Endothelial cell of umbilical vein (primary cell): ENCODE results near the gene SH3BGRL3. TPM values are rescaled to one million over a fixed set of nuclear protein-coding genes. Genes with fewer than 3 reads are reported as not detected.

ENCODE experiments used
- BruUV-seq: library from RNA; stranded (reverse); fragments of 400-500 nt; replicated peaks from 2 replicates; lab custom pipeline; 2021; lab: Mats Ljungman, UMichigan
- CTCF ChIA-PET: fragments of 300-600, 350-600 bp; sonication (Branson Sonifier 250); formaldehyde crosslinking; loops from one replicate; lab custom pipeline; 2021; ENCODE audit warnings: antibody characterized with exemption, inconsistent platforms; lab: Charles Lee
- POLR2A ChIA-PET: fragments of 300-600, 350-600 bp; sonication (Branson Sonifier 250); formaldehyde crosslinking; loops from one replicate; lab custom pipeline; 2021; ENCODE audit warnings: antibody characterized with exemption, inconsistent platforms; lab: Charles Lee
- DNase-seq: peaks from one replicate; pipeline ENCODE4 v3.0.0-alpha.2; 2011; ENCODE audit warnings: low read depth, low spot score
- FAIRE-seq: peaks from 2 replicates; lab custom pipeline; 2011; peaks lifted over from hg19 to GRCh38; lab: Jason Lieb, UNC
- H2AFZ ChIP-seq: 2 replicates; pipeline ENCODE4 v1.6.0; 2012; ENCODE audit warnings: low read depth, low read length, control low read depth, inconsistent platforms
- H3K27ac ChIP-seq: 2 replicates; pipeline ENCODE4 v1.5.1; 2011; ENCODE audit warnings: low read depth, mild to moderate bottlenecking, control low read depth, low read length, moderate library complexity; ENCODE audit not compliant: insufficient read depth
- H3K27me3 ChIP-seq, 2 experiments: 2 replicates each; pipeline versions ENCODE4 v1.6.0 to v1.6.1; 2011; ENCODE audit warnings: low read length in 2 of 2, mixed read lengths in 1 of 2; ENCODE audit not compliant: control insufficient read depth in 2 of 2, insufficient read depth in 2 of 2
- H3K36me3 ChIP-seq, 2 experiments: 2 replicates in 1 of 2; 3 replicates in 1 of 2; pipeline ENCODE4 v1.5.1; 2011; ENCODE audit warnings: low read length in 2 of 2, mild to moderate bottlenecking in 1 of 2, moderate library complexity in 1 of 2; ENCODE audit not compliant: control insufficient read depth in 2 of 2, insufficient read depth in 2 of 2; ENCODE audit errors: extremely low read depth in 1 of 2
- H3K4me1 ChIP-seq: 3 replicates; pipeline ENCODE4 v1.5.1; 2011; ENCODE audit warnings: mild to moderate bottlenecking, low read length; ENCODE audit not compliant: control insufficient read depth, insufficient read depth; ENCODE audit errors: extremely low read depth
- H3K4me2 ChIP-seq: 2 replicates; pipeline ENCODE4 v1.6.1; 2011; ENCODE audit warnings: low read length, control low read depth, mixed read lengths; ENCODE audit not compliant: insufficient read depth
- H3K4me3 ChIP-seq, 3 experiments: fragments of 200-600 bp in 1 of 3; sonication (generic), shearing (Covaris generic) in 1 of 3; replicated peaks in 1 of 3; 2 replicates each; pipeline ENCODE4 v1.5.1; 2011 to 2016; ENCODE audit warnings: control low read depth in 3 of 3, low read length in 3 of 3, mild to moderate bottlenecking in 2 of 3, inconsistent platforms in 1 of 3, low read depth in 1 of 3, moderate library complexity in 1 of 3; ENCODE audit not compliant: insufficient read depth in 1 of 3
- H3K79me2 ChIP-seq: 2 replicates; pipeline ENCODE4 v1.6.0; 2012; ENCODE audit warnings: low read length, inconsistent platforms; ENCODE audit not compliant: control insufficient read depth, insufficient read depth
- H3K9ac ChIP-seq: replicated peaks from 2 replicates; pipeline ENCODE3; 2011; ENCODE audit warnings: low read length, control low read depth; ENCODE audit not compliant: insufficient read depth; ENCODE audit errors: extremely low read depth
- H3K9me1 ChIP-seq: replicated peaks from 3 replicates; pipeline ENCODE4 v1.6.0; 2011; ENCODE audit warnings: mild to moderate bottlenecking, low read length; ENCODE audit not compliant: control insufficient read depth, insufficient read depth; ENCODE audit errors: extremely low read depth
- H3K9me3 ChIP-seq: replicated peaks from 2 replicates; pipeline ENCODE4 v1.5.1; 2012; ENCODE audit warnings: low read length, inconsistent platforms; ENCODE audit not compliant: control insufficient read depth, insufficient read depth
- H4K20me1 ChIP-seq: replicated peaks from 2 replicates; pipeline ENCODE3; 2011; ENCODE audit warnings: mild to moderate bottlenecking, low read length; ENCODE audit not compliant: control insufficient read depth, insufficient read depth; ENCODE audit errors: extremely low read depth
- CTCF ChIP-seq, 2 donors: IDR thresholded peaks; 1 replicate in 1 of 2; 2 replicates in 1 of 2; pipeline ENCODE4 v1.5.1; 2011; ENCODE audit warnings: low read length in 2 of 2, mild to moderate bottlenecking in 2 of 2, moderate library complexity in 2 of 2, control low read depth in 1 of 2, inconsistent platforms in 1 of 2, low read depth in 1 of 2; ENCODE audit not compliant: insufficient read depth in 1 of 2; ENCODE audit errors: extremely low read depth in 1 of 2
- EZH2 ChIP-seq: IDR thresholded peaks from 2 replicates; pipeline ENCODE4 v1.6.1; 2012; ENCODE audit warnings: borderline replicate concordance, low read depth, mild to moderate bottlenecking, moderate library complexity, low read length, inconsistent platforms; ENCODE audit not compliant: severe bottlenecking
- FOS ChIP-seq: IDR thresholded peaks from 2 replicates; pipeline ENCODE4 v1.6.1; 2011; ENCODE audit warnings: mild to moderate bottlenecking, low read length, moderate library complexity, borderline replicate concordance; ENCODE audit not compliant: insufficient read depth
- GATA2 ChIP-seq: IDR thresholded peaks from 2 replicates; pipeline ENCODE4 v1.7.0; 2011; ENCODE audit warnings: low read depth, mild to moderate bottlenecking, moderate library complexity, mixed read lengths, low read length; ENCODE audit not compliant: insufficient read length, insufficient read depth
- JUN ChIP-seq: IDR thresholded peaks from 2 replicates; pipeline ENCODE4 v1.6.1; 2011; ENCODE audit warnings: borderline replicate concordance, low read depth; ENCODE audit not compliant: insufficient read length, insufficient read depth
- MYC ChIP-seq: IDR thresholded peaks from one replicate; pipeline ENCODE4 v1.6.1; 2011; ENCODE audit warnings: mild to moderate bottlenecking, low read depth, low read length
- POLR2A ChIP-seq: IDR thresholded peaks from 2 replicates; pipeline ENCODE4 v1.6.1; 2012; ENCODE audit warnings: low read depth, mild to moderate bottlenecking, control low read depth, low read length
- POLR2AphosphoS5 ChIP-seq: IDR thresholded peaks from 2 replicates; pipeline ENCODE4 v1.6.1; 2012; ENCODE audit warnings: low read depth, mild to moderate bottlenecking, control low read depth, low read length, moderate library complexity; ENCODE audit not compliant: insufficient read depth
- dilution Hi-C: fragments of 300-500 bp; cut with MboI; formaldehyde crosslinking; loops from one replicate; pipeline ENCODE4 v1.15.0; 2019; ENCODE audit warnings: low sequenced_read_pairs; ENCODE audit not compliant: extremely low pct_ligation_motif_present
- intact Hi-C: fragments of 100-400 bp; cut with micrococcal nuclease; formaldehyde crosslinking; loops from one replicate; pipeline ENCODE4 v1.10.0; 2022
- polyA plus RNA-seq, 4 experiments: library from polyadenylated mRNA; depleted of rRNA in 3 of 4; stranded (reverse) in 3 of 4; unstranded in 1 of 4; fragments of >200 nt; gene quantifications; 2 replicates each; pipeline versions ENCODE4 v1.2.1 to v1.2.3, GENCODE V29; 2011 to 2012; ENCODE audit warnings: missing spikeins in 1 of 4
- total RNA-seq: library from RNA; stranded (reverse); gene quantifications from 2 replicates; pipeline ENCODE4 v1.2.3, GENCODE V29; 2021
- TF ChIP-seq, protein P1 (sequence below): IDR thresholded peaks from 2 replicates; pipeline ENCODE4 v1.6.1; 2011; ENCODE audit not compliant: insufficient read depth, insufficient read length

The SH3BGRL3 gene
- total and polyA plus RNA-seq, 2 donors (not counting 3 experiments of a cell fraction or from before 2014, with no cell fraction given) = 233 to 344 TPM

- Histone ChIP-seq H3K79me2 (no peaks in the 10 kb centered on the region), H3K4me2 (no peak overlapping the region), H3K9me1 (no peaks in the 10 kb centered on the region), H4K20me1 (no peaks in the 10 kb centered on the region), H3K4me1 (no peaks in the 10 kb centered on the region), H2AFZ (no peak overlapping the region), H3K36me3 (no peaks in the 10 kb centered on the region), H3K27me3 (no peaks in the 10 kb centered on the region), H3K9ac (no peak overlapping the region), H3K27ac (no peak overlapping the region), H3K9me3 (no peaks in the 10 kb centered on the region), H3K4me3 (no peak overlapping the region)
- DNase-seq (no peak), FAIRE-seq (no peak)
- ChIA-PET POLR2A (no interaction called here), CTCF (interaction anchor here (0.6 to 7.4 kb wide), 19 partner anchors 10 to 285 kb away, joined by 4 to 132 read pairs (median 12); partner anchors contain the start of genes C1orf232, CATSPER4, PDIK1L and SH3BGRL3)
- dilution Hi-C loops (no loop called here), intact Hi-C loops (loop anchor here (1.0 to 5.0 kb wide), 7 partner anchors 36 to 286 kb away; partner anchors contain the start of gene ZNF593)
- BruUV-seq = no TSS peak
- TF ChIP-seq JUN (no peak), POLR2AphosphoS5 (no peak), FOS (no peak), POLR2A (no peak), CTCF (IDR thresholded peaks at IDR 0.05; ENCODE audit: extremely low read depth in 1 of 2, insufficient read depth in 1 of 2, low read depth in 1 of 2, low read length in 2 of 2) (no peak), MYC (no peak), GATA2 (no peak), EZH2 (no peak)
- TF ChIP-seq, protein P1, sequence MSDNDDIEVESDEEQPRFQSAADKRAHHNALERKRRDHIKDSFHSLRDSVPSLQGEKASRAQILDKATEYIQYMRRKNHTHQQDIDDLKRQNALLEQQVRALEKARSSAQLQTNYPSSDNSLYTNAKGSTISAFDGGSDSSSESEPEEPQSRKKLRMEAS = no peak
These were observed 41.0 kb downstream of the SH3BGRL3 start for GRCh38 chr1:26320896-26321295.
